NCI-H446 (cell line): ENCODE measurements around the gene PSMC5.
"Not testable (repeated sequence)": the region's sequence is repeated elsewhere in the genome, so short reads cannot be mapped to it uniquely, and the experiment has no call there.

Source experiments
- DNase-seq, 2 experiments: peaks; one replicate each; lab custom pipeline; 2025; lab: John Stamatoyannopoulos, UW

PSMC5 gene

GRCh38 chr17:63870292-63870665 is 43.0 kb downstream of the PSMC5 start:
- DNase-seq, result not testable (repeated sequence)

- DNase-seq, result not testable (repeated sequence)
Measured at GRCh38 chr17:63871646-63872365, 44.6 kb downstream of the PSMC5 start.

- not testable (repeated sequence) for DNase-seq
Measured at GRCh38 chr17:63873577-63873976, 46.3 kb downstream of the PSMC5 start, which contains the start of gene CSH2. CSH2 (minus strand) TSS chr17:63873677; CDS start chr17:63873614, 63 bp downstream.

- not testable (repeated sequence) for DNase-seq
Measured at GRCh38 chr17:63874061-63874626, 46.9 kb downstream of the PSMC5 start.

- DNase-seq, result not testable (repeated sequence)
Measured at GRCh38 chr17:63874693-63875092, 47.5 kb downstream of the PSMC5 start.

GRCh38 chr17:63878413-63878812 is 51.2 kb downstream of the PSMC5 start:
- not testable (repeated sequence) for DNase-seq

GRCh38 chr17:63880706-63881105 is 53.5 kb downstream of the PSMC5 start:
- DNase-seq, result no peak

GRCh38 chr17:63881337-63881736 is 54.1 kb downstream of the PSMC5 start:
- DNase-seq, result not testable (repeated sequence)
